Measurements from ENCODE around the gene MPDU1.

Gene MPDU1

DNA sequence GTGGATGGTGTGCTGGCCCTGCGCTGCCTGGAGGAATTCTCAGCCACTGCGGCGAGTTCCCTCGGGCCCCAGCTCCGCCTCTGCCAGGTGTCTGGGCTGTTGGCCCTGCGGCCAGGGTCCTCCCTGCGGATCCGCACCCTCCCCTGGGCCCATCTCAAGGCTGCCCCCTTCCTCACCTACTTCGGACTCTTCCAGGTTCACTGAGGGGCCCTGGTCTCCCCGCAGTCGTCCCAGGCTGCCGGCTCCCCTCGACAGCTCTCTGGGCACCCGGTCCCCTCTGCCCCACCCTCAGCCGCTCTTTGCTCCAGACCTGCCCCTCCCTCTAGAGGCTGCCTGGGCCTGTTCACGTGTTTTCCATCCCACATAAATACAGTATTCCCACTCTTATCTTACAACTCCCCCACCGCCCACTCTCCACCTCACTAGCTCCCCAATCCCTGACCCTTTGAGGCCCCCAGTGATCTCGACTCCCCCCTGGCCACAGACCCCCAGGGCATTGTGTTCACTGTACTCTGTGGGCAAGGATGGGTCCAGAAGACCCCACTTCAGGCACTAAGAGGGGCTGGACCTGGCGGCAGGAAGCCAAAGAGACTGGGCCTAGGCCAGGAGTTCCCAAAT is 26.4 kb upstream of the MPDU1 start:
- TF ChIP-seq, protein P1, sequence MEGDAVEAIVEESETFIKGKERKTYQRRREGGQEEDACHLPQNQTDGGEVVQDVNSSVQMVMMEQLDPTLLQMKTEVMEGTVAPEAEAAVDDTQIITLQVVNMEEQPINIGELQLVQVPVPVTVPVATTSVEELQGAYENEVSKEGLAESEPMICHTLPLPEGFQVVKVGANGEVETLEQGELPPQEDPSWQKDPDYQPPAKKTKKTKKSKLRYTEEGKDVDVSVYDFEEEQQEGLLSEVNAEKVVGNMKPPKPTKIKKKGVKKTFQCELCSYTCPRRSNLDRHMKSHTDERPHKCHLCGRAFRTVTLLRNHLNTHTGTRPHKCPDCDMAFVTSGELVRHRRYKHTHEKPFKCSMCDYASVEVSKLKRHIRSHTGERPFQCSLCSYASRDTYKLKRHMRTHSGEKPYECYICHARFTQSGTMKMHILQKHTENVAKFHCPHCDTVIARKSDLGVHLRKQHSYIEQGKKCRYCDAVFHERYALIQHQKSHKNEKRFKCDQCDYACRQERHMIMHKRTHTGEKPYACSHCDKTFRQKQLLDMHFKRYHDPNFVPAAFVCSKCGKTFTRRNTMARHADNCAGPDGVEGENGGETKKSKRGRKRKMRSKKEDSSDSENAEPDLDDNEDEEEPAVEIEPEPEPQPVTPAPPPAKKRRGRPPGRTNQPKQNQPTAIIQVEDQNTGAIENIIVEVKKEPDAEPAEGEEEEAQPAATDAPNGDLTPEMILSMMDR (conservative IDR thresholded peaks at IDR 0.05; ENCODE audit: low read depth, low read length), result peak; percentile 1
- DNase-seq (ENCODE audit: low read depth), result no peak
- H3K4me3 ChIP-seq (ENCODE audit: low read length), result no peak overlapping the region

DNA sequence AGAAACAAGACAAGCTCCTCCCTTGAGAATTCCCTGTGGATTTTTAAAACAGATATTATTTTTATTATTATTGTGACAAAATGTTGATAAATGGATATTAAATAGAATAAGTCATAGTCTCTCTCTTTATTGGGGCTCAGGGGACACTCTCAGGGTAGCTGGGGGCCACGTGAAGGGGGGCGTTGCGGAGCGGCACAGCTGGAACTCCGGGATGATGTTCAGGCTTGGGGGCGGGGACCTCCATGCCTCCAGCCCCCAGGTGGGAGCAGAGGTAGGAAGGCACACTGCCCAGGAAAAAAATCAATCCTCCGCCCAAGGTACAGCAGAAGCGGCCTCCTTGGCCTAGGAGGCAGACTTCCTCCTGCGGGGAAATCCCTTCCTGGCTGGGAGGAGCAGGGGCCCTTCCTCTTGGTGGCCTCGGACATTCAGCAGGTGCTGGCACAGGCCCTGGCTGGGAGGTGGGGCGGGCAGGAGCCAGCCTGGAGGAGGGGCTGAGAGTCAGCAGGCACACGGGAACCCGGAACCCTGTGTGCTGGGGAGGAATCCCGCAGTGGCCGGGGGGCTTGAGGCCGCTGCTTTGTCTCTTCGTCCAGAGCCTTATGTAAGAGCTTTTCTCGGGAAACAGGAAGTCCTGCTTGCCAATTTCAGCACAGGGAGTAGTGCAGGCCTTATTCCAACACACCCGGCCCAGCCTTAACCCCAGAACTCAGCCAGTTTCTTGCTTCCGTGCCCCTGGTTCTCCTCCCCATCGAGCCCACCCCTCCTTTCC is 25.7 kb upstream of the MPDU1 start:
- peak overlapping the region; percentile 12 for H3K4me3 ChIP-seq (ENCODE audit: low read length)
- DNase-seq (ENCODE audit: low read depth), result peak; percentile 43
- TF ChIP-seq, protein P1 (conservative IDR thresholded peaks at IDR 0.05; ENCODE audit: low read depth, low read length), result no peak

DNA sequence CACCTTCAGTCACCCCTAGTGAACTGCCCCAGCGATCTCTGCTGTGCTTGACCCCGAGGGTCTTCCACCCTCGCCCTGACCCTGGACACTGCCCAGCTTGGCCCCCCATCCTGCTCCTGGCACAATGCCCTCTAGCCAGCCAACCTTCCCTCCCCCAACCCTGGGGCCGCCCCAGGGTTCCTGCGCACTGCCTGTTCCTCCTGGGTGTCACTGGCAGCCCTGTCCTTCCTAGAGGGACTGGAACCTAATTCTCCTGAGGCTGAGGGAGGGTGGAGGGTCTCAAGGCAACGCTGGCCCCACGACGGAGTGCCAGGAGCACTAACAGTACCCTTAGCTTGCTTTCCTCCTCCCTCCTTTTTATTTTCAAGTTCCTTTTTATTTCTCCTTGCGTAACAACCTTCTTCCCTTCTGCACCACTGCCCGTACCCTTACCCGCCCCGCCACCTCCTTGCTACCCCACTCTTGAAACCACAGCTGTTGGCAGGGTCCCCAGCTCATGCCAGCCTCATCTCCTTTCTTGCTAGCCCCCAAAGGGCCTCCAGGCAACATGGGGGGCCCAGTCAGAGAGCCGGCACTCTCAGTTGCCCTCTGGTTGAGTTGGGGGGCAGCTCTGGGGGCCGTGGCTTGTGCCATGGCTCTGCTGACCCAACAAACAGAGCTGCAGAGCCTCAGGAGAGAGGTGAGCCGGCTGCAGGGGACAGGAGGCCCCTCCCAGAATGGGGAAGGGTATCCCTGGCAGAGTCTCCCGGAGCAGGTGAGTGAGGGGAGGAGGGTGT is 24.9 kb upstream of the MPDU1 start, which contains the start of gene TNFSF13:
Gene TNFSF13, plus strand, starts transcription at position 207 of the 776 bp plus-strand sequence. Its CDS starts 290 bp downstream, at position 497.
- no peak for DNase-seq (ENCODE audit: low read depth)
- H3K4me3 ChIP-seq (ENCODE audit: low read length), result peak within 1 kb of the TSS; percentile 12
- TF ChIP-seq, protein P1 (conservative IDR thresholded peaks at IDR 0.05; ENCODE audit: low read depth, low read length), result no peak

DNA sequence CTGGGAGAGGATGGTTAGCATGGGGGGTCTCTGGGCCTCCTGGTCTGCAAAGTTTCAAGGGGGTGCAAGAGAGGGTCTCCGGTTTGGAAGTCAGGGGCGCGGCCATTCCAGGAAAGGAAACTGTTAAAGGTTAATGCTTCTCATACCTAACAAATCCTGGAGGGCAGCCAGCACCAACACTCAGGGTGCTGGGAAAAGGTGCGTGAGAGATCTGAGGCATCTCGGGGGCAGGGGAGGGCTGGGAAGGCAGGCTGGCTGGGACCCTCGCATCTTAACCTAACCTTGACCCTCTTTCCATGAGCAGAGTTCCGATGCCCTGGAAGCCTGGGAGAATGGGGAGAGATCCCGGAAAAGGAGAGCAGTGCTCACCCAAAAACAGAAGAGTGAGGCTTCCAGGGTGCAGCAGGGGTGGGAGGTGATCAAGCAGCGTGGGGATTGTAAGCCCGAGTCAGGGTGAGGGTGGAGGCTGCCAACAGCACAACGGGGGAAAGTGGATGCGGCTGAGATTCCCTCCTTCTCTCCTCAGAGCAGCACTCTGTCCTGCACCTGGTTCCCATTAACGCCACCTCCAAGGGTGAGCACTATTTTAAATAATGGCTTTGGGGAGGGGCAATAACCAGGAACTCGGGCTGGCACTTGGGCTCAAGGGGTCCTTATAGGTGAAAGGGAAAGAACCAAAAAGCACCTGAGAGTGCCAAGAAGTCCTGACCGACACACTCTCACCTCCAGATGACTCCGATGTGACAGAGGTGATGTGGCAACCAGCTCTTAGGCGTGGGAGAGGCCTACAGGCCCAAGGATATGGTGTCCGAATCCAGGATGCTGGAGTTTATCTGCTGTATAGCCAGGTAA is 24.1 kb upstream of the MPDU1 start:
- TF ChIP-seq, protein P1 (conservative IDR thresholded peaks at IDR 0.05; ENCODE audit: low read depth, low read length), result no peak
- H3K4me3 ChIP-seq (ENCODE audit: low read length), result no peak overlapping the region
- DNase-seq (ENCODE audit: low read depth), result no peak

DNA sequence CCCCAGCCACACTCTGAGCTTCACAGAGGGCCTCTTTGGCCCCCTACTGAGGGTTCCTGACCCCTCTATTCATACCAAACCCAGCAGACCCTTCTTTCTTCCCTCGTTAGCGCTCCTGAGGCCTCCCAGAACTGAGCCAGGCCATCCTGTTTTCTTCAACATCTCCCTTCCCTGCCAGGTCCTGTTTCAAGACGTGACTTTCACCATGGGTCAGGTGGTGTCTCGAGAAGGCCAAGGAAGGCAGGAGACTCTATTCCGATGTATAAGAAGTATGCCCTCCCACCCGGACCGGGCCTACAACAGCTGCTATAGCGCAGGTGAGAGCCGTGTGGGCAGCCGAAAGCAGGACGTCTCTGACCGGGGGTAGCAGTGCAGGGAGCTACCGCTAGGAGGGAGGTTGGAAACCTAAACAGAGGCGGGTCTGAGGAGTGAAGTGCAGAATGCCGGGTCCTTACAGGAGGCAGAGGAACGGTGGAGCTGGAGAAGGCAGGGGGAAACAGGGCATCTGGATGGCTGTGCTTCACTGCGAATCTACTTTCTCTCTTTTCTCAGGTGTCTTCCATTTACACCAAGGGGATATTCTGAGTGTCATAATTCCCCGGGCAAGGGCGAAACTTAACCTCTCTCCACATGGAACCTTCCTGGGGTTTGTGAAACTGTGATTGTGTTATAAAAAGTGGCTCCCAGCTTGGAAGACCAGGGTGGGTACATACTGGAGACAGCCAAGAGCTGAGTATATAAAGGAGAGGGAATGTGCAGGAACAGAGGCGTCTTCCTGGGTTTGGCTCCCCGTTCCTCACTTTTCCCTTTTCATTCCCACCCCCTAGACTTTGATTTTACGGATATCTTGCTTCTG is 23.3 kb upstream of the MPDU1 start:
- TF ChIP-seq, protein P1 (conservative IDR thresholded peaks at IDR 0.05; ENCODE audit: low read depth, low read length), result peak; percentile 85
- no peak for DNase-seq (ENCODE audit: low read depth)
- H3K4me3 ChIP-seq (ENCODE audit: low read length), result peak overlapping the region; percentile 33
